Superior temporal gyrus (tissue), 1 donor: ENCODE results near the gene KCNMB2.
"Not testable (repeated sequence)": the region's sequence is repeated elsewhere in the genome, so short reads cannot be mapped to it uniquely, and the experiment has no call there.

Source experiments
- DNase-seq: peaks from one replicate; pipeline ENCODE4 v3.0.0-alpha.2; 2016; ENCODE audit errors: extremely low spot score

KCNMB2 gene

DNA sequence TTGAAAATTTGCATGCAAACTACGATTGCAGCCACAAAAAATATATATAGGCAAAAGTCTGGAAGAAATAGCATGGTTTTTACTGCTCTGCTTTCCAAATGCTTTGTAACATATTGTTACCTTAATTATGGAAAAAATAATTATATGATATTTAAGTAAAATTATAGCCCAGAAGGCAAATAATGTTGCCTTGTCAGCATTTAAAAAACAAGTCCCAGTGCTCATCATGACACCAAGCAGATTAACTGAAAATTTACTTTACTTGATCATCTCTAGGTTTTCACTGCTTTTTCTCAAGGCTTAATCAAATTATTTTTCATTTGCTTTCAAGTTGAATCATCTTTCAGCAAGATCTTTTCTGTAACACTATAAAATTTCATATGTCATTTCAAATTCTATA lies 272.5 kb downstream of the KCNMB2 start:
- DNase-seq: no peak

DNA sequence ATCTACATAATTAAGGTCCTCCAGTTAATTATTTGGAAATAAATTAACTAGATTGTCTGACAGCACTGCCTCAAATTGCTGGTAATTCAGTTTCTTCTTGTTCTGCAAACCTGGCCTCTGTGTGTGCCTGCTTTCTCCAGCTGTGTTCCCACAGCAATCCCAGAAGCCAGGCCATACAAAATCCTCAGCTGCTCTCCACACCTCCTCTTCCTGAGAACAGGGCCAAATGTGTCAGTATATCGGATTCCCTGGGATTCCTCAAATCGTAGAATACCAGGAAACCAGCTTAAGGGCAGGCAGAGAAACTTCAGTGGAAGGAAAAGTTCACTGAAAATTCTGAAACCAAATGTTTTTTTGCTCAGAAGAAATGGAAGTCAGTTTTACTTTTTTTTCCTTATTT lies 273.9 kb downstream of the KCNMB2 start:
- no peak for DNase-seq

DNA sequence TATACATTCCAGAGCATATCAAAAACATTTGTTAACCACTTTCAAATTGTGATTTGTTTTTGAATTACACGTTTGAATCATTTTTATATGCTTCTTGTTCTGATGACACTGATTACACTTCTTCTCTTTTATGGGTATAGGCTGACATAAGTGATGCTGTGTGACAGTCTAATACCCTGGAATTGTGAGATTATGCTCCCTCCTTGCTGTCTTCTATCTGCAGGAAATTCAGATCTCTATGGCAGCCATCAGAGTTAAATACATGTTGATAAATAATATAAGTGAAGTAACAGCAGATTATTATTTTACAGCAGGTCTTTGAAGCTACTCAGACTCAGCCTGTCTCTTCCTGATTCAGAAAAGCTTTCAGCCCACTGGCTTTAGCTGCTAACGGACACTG lies 286.5 kb downstream of the KCNMB2 start:
- DNase-seq: no peak

DNA sequence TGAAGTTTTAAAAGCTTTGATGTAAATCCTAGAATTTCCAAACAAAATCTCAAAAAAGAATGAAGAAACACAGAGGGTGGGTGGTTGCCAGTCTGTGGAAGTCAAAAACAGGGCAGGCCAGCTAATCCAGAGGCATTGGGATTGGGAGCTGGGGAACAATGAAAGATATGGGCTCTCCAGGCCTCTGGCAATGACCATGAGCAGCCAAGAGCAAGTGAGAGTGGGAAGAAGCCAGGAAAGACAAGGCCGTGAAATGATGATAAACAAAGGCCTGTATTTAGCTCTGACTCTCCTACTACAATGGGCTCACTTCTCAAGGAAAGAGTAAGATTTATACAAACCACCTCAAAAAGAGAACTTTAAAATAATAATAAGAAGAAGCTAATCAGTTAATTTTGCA lies 286.9 kb downstream of the KCNMB2 start:
- no peak for DNase-seq

DNA sequence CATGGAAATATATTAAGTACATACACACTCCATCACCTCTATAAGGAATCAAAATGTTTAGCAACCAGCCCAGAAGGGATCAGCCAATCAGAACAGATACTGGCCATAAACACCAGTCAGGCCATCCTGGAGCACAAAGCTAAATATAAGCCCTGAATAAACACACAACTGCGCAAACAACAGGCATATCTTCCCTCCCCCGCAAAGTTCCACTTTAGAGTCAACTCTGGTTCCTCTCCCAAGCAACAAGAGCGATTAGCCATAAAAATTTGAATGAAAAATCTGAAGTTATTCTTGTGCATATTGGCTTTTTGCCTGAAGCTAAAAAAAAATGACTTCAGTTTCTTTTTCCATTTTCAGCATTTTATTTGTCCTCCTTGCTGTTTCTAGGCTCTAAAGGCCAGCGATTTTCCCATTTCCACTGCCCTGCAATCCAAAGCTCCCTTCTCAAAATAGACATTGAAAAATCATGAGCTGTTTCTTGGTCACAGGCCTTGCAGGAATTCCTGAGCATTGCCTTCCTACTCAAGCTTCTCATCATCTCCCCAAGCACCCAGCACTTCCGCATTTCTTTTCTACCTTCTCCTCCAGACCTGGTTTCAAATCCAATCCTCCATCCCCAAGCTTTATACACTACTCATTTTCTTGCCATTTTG lies 287.5 kb downstream of the KCNMB2 start:
- no peak for DNase-seq

DNA sequence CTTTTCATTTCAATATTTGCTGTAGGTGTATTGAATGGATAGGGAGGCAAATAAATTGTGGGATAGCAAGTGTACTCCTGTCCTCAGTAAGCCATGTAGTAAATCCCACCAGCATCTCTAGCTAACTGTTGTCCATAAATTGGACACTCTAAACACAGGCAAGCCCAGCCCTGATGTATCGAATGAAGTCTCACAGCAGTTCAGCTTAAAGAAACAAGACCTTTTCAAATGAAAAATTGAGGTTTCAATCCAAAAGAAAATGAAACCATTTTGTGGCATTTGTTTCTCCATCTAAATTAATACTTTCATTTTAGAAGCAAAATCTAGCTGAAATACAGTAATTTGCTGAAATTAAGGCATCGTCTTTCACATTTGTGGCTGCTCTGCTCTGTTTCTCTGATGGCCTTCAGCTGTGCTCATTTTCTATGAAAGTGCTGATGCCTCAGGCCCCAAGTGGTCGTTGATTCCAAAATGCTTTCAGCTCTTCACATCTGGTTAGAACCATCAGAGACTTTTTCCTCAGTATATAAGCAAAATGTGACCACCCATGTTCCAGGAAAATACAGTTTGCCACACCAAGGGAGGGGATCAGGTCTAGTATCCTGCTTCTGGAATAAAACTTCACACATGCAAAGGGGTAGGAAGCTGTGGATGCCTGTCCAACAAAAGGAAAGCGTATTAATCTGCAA lies 290.3 kb downstream of the KCNMB2 start:
- no peak for DNase-seq

DNA sequence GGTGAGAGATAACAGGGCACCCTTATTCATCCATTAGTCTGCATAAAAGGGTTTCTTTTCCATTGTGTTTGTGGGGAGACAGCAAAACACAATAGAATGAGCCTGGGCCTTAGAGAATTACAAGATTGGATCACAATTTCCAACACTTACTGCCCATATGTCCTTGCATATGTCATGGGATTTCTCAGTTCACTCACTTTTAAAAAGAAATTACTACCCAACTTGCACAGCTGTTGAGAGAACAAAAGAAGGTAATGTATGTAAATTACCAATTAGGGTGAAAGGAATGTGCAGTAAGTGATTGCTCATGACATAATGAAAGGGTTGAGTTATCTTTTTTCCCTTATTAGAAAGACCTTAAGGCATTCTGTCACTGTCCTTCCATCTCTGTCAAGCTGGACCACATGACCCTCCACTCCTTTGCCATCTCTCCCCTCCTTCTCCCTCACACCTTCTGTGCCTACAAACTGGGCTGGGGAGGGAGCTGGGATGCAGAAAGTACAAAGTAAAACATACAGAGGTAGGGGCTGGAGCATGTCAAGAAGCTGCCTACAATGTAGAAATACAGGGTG lies 291.1 kb downstream of the KCNMB2 start:
- DNase-seq: no peak

DNA sequence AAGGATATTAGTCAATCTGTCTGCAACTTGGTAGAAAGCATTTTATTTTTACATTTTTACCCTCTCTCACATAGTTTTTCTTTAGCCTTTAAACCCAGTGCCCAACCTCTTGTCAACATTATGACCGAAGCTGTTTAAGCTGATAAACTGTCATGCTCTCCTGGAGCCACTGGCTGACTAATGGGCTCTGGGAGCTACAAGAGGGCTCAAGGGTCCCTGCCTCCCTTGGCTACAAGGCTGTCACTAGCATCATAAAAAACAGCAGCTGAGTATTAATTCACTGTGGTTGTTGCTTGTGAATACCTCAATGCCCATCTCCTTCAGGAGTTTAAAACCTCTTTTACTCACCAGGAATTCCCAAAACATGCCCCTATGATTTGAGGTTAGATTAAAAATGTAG lies 297.5 kb downstream of the KCNMB2 start:
- no peak for DNase-seq

DNA sequence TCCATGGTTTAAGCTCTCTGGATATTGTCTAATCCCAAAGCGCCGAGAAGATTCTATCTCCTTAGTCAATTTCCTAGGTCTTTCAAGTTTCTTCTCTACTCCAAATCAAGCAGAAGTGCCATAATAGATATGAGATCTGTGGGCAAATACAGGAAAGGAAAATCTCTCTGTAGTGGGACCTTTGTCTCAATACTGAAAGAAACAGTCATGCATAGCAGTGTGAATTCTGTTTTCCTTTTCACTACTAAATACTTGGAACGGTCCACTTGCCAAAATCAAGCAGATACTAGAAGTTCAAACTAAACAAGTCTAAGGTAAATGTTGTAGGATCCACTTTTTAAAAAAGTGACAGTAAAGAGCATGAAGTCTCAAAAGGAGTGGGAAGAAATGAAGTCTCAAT lies 298.8 kb downstream of the KCNMB2 start:
- DNase-seq: no peak

DNA sequence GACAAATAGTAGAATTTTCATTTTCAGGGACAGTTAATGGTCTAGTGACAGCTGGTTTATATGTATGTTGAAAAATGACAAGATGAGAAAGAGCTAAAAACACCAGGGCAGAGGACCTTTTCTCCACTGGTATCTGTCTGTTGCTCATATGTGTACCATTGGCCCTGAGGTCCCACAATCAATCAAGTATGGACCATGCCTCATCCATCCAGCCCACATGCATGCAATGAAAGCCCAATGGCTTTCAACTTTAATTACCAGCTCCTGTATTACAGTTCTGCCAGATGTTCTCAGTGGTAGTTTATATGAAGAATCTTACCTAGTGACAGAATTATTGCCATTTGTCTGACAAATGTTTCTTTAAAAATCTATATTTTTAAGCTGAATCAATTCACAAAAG lies 301.3 kb downstream of the KCNMB2 start:
- no peak for DNase-seq

DNA sequence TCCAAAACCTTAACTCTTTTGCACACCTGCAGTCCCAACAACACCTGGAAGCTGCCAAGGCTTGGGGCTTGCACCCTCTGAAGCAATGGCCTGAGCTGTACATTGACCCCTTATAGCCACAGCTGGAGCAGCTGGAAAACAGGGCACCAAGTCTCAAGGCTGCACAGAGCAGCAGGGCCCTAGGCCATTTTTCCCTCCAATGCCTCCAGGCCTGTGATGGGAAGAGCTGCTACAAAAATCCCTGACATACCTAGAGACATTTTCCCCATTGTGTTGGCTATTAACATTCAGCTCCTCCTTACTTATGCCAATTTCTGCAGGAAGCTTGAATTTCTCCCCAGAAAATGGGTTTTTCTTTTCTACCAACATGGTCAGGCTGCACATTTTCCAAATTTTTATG lies 304.4 kb downstream of the KCNMB2 start:
- no peak for DNase-seq

DNA sequence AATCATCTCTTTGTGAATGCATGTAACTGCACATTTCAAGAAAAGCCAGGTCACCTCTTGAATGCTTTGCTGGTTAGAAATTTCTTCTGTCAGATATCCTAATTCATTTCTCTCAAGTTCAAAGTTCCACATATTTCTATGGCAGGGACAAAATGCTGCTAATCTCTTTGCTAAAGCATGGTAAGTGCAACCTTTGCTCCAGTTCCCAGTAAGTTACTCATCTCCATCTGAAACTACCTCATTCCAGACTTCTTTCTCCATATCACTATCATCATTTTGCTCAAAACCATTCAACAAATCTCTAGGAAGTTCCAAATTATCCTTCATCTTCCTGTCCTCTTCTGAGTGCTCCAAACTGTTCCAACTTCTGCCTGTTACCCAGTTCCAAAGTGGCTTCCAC lies 304.8 kb downstream of the KCNMB2 start:
- DNase-seq: no peak

DNA sequence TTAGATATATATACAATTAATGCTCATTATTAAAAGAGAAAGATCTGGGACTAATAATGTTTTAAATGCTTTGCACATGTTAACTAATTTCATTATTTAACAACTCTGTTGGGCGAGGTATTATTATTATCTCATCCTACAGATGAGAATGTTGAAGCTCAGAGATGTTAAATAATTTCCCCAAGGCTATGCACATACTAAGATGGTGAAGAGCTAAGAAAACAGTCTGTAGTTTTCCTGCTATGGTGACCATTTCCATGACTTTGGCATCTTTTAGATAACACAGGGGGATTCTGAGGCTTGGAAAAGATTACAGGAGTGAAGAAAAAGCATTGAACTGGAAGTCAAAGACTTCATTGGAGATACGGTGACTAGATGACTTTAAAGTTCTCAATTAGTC lies 308.7 kb downstream of the KCNMB2 start:
- DNase-seq: no peak

DNA sequence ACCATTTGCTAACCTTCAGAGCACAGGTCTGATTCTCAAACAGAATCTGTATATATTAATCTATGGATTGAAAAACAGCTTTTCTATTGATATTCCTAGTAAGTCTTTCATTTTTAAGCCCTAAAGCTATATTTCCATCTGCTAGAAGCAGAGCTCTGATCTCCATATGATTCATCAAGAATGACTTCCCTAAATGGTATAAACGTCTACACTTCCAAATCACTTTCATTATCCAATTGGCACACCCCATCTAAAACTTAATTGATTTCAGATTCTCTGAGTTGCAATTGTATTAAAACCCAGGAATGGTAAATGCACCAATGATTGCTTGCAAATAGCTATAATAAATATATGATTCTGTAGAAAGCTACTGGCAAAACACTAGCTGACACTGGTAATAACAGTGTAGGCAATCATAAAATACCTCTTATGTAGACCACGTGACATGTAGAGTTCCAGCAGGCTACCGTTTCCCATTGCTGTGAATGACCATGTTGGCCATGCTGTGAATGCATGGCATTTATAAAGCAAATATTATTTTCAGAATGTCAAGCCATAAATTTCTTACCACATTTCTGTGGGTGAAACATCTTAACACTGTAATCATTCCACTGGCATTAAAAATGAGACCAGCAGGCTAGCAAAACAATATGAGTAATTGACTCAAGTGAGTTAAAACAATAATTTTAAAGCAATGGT lies 309.3 kb downstream of the KCNMB2 start:
- no peak for DNase-seq

DNA sequence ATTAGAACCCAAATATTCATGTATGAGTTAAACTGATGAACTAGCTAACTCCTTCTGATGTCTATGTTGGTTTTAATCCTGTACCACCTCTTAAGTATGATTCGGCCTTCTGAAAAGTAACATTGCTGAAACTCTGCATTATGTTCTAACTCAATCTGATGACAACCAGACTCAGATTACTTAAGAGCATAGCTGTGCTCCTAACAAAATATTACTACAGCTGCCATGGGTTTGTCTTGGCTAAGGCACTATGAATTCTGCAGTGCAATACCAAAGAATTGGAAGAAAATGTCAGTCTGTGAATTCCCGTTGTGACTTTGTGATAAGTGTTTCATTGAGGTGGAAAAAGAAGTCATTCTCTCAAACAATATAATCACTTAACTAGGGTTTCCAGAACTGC lies 311.0 kb downstream of the KCNMB2 start:
- DNase-seq: no peak

DNA sequence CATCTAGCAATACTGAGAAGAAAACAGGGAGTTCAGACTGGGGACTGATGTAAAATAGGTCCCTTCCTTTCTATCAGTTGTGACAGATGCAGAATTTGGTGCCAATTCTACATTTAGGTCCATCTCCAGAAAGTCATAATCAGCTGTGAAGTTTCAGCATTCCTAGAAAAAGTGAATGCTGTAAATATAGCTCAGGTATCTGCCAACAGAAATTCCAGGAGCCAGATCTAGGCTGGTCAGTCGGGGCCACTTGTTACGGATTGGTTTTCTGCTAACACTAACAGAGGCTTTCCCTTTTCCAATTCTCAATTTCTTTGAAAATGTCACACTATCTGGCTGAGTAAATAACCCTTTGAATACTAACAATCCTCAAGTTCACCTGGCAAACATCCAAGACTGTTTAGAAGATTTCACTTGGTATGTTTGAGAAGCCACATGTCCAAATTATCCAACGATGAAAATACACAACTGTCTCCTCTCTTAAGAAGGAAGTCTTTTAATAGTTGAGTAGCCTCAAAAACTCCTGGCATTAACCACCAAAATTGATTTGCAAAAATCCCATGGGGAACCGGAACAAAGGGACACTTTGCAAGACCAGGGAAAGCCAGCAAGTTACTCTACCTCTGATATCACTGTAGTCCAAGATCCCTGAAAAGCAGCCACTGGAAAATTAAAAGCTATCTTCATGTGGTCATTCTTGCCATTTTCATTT lies 313.1 kb downstream of the KCNMB2 start:
- no peak for DNase-seq

DNA sequence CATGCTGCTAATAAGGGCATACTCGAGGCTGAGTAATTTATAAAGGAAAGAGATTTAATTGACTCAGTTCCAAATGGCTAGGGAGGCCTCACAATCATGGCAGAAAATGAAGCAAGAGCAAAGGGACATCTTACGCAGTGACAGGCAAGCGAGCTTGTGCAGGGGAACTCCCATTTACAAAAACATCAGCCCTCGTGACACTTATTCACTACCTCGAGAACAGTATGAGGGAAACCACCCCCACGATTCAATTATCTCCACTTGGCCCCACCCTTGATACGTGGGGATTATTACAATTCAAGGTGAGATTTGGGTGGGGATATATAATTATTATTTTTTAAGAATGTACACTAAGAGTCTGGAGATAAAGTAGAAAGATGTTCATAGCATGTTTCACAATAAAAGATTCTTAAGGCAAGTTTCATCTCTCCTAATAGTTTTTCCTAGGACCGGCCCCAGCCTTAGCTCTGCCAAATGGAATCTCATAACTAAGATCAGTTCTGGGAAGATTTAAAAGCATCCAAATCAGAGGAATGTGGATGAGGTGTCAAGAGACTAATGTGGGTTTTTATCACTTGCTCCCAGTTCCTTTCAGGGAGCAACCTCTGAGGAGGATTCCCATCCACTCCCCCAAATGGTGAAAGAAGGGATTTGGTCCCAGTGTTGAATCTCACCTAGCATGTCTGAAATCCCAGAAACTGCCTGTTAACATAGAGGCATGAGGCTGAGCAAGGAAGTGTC lies 314.4 kb downstream of the KCNMB2 start:
- DNase-seq: no peak

DNA sequence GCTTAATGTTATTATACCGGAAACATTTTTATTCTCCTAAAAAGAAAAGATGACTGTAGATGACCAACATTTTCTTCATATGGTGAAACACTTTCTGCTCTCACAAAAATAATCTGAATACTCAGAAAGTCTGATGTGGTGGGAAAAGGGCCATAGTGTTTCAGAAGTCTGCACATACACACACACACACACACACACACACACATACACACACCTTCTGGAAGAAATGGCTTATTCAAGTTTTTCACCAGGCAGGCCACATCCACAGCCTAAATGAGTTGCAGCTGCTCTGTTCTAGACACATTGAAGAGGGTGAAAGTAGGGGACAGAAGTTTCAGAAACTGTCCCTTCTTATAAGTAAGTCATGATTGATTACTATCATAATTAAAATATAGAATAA lies 315.3 kb downstream of the KCNMB2 start:
- no peak for DNase-seq

DNA sequence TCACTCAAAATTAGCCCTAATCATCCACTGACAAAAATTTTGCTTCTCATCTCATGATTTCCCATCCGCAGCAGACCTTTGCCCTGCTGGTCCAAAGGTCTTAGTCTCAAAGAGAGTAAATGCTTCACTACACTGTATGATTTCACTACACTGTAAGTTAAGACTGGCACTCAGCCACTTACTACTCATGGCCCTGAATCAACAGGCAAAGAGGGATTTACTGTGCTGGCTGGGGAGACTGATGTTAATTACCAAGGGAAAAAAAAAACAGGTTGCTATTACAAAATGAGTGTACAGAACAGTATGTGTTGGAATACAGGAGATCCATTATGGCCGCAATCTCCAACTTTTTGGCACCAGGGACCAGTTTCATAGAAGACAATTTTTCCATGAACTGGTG lies 320.6 kb downstream of the KCNMB2 start:
- DNase-seq: no peak

DNA sequence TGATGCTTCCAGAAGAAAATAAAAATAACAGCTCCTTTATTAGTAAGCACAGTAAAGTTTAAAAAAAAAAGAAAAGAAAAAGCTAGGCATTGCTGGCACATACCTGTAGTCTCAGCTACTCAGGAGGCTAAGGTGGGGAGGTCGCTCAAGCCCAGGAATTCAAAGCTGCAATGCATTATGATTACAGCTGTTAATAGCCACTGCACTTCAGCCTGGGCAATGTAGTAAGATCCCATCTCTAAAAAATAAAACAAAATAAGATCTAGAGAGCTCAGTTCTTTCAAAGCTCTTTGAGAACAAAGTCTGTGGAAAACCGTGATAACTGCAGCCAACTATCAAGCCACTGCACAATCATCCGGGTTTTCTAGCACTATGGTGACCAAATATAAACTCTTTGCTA lies 323.1 kb downstream of the KCNMB2 start:
- DNase-seq: no peak

DNA sequence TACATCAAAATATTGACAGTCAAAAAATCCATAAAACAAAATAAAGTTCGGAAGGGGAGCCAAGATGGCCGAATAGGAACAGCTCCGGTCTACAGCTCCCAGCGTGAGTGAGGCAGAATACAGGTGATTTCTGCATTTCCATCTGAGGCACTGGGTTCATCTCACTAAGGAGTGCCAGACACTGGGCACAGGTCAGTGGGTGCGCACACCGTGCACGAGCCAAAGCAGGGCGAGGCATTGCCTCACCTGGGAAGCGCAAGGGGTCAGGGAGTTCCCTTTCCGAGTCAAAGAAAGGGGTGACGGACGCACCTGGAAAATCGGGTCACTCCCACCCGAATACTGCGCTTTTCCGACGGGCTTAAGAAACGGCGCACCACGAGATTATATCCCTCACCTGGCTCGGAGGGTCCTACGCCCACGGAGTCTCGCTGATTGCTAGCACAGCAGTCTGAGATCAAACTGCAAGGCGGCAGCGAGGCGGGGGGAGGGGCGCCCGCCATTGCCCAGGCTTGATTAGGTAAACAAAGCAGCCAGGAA lies 323.7 kb downstream of the KCNMB2 start:
- not testable (repeated sequence) for DNase-seq
